Retinal pigment epithelial cell (primary cell): Measurements from ENCODE around the gene TBC1D20.

Experiments
- DNase-seq: peaks from one replicate; pipeline ENCODE4 v3.0.0-alpha.2; 2010; ENCODE audit warnings: low read depth
- H3K4me3 ChIP-seq: 2 replicates; pipeline ENCODE4 v1.5.1; 2011; ENCODE audit warnings: mild to moderate bottlenecking, low read length, control low read depth, moderate library complexity
- TF ChIP-seq, protein P1 (sequence below): conservative IDR thresholded peaks from 2 replicates; pipeline ENCODE4 v1.5.1; 2011; ENCODE audit warnings: low read depth, low read length, control low read depth, inconsistent platforms

Gene TBC1D20

GRCh38 chr20:401682-402495, 60.4 kb downstream of the TBC1D20 start:
- no peak for DNase-seq
- no peak overlapping the region for H3K4me3 ChIP-seq
- TF ChIP-seq, protein P1, sequence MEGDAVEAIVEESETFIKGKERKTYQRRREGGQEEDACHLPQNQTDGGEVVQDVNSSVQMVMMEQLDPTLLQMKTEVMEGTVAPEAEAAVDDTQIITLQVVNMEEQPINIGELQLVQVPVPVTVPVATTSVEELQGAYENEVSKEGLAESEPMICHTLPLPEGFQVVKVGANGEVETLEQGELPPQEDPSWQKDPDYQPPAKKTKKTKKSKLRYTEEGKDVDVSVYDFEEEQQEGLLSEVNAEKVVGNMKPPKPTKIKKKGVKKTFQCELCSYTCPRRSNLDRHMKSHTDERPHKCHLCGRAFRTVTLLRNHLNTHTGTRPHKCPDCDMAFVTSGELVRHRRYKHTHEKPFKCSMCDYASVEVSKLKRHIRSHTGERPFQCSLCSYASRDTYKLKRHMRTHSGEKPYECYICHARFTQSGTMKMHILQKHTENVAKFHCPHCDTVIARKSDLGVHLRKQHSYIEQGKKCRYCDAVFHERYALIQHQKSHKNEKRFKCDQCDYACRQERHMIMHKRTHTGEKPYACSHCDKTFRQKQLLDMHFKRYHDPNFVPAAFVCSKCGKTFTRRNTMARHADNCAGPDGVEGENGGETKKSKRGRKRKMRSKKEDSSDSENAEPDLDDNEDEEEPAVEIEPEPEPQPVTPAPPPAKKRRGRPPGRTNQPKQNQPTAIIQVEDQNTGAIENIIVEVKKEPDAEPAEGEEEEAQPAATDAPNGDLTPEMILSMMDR, result no peak

DNA sequence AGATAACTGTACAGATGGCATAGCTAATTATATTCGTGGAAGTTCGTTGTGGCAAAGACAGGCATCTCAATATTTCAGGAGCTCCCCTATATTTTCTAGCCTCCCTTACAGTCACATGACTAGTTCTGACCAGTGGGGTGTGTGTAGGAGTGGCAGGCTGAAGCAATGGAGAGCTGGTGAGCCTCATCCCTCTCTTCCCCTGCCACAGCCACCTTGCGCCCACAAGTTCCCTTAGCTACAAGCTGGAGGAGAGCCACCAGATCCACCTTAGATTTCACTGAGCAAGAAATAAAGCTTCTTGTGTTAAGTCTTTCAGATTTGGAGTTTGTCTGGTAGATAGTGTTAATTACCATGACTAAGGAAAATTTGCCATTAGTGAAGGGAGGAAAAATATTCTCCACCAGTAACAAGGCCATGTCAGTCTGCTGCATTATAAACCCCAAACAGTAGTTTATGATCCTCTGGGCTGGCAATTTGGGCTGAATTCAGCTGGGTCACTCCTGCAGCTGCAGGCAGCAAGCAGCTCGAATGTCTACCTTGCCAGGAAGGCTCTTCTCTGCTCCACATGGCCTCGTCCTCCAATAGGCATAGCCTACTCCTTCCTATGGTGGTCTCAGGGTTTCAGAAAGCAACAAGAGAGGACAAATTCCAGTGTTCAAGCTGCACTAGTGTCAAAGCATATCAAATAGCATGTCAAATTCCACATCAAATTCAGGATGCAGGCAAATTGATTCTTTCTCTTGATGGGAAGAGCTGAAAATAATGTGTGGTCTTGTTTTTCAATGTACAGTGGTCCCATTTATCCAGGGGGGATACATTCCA, 61.7 kb downstream of the TBC1D20 start:
- TF ChIP-seq, protein P1, result no peak
- DNase-seq, result no peak

GRCh38 chr20:400128-400453, 62.2 kb downstream of the TBC1D20 start:
- DNase-seq, result no peak
- H3K4me3 ChIP-seq, result no peak overlapping the region
- TF ChIP-seq, protein P1, result no peak

More for the DNA sequence above, 61.7 kb downstream of the TBC1D20 start:
- no peak overlapping the region for H3K4me3 ChIP-seq

GRCh38 chr20:399182-399707, 63.1 kb downstream of the TBC1D20 start:
- no peak overlapping the region for H3K4me3 ChIP-seq
- TF ChIP-seq, protein P1, result no peak
- DNase-seq, result no peak

DNA sequence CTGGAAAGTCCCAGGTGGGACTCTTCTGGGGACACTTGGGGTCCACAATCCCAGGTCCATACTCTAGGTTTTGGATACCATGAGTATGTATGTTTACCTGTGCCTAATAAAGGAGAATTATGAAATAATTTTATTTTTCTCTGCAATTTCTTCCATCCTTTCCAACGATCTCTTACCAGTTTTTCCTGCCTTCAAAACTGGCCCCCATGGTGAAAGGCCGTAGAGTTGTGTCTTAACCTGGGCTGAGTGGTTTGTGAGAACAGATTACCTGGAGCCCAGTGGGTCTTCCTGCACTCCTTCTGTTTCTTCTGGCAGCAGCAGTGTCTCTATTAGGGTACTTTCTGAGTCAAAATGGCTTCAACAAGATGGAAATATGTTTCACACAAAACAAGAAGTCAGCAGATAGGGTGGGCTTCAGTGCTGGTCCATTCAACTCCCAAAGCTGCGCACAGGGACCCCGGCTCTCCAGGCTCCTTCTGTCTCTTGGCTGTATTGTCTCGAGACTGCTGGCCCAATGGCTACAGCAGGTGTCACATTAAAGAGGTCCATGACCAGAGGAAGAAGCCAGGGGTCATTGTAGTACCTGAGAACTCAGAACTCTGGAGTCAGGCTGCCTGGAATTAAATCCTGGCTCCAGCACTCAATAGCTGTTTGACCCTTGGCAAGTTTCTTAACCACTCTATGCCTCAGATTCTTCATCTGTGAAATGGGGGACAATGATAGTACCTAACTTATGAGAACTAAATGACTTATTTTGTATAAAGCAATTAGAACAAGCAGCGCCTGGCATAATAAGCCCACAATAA, 64.7 kb downstream of the TBC1D20 start:
- no peak overlapping the region for H3K4me3 ChIP-seq
- TF ChIP-seq, protein P1, result no peak
- DNase-seq, result no peak

DNA sequence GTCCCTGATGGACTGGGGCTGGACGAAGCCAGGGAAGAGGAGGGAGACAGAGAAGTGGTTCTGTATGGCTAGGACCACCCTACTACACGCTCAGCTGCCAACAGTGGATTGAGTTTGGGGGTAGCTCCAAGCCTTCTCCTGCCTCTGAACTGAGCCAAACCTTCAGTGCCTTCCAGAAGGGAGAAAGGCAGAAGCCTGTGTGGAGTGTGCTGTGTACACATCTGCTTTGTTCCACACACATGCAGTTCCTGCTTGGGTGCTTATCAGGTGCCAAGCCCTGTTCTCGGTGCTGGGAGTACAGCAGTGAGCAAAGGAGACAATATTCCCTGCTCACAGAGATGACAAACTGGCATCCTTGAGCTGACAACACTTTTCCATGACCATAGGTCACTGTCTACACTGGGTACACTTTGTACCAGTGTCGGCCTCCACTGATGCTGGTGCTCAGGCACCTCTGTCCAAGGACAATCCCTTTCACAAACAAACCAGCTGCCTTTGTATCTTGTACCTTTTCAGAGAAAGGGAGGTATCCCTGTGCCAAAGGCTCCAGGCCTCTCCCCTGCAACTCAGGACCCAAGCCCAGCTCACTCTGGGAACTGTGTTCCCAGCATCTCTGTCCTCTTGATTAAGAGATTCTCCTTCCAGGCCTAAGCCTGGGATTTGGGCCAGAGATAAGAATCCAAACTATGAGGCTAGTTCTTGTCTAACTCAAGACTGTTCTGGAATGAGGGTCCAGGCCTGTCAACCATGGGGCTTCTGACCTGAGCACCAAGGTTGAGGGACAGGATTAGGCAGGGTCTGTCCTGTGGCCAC, 65.5 kb downstream of the TBC1D20 start:
- no peak overlapping the region for H3K4me3 ChIP-seq
- TF ChIP-seq, protein P1, result no peak
- no peak for DNase-seq
